ENCODE measurements around the gene CUTA. TPM values are rescaled to one million over a fixed set of nuclear protein-coding genes. Genes with fewer than 3 reads are reported as not detected.

CUTA gene
- total RNA-seq, 1 experiment from 2014 or later = 623 TPM

GRCh38 chr6:33439956-33440648 is 22.2 kb upstream of the CUTA start:
- peak; percentile 25 for DNase-seq (ENCODE audit: low read depth)

- DNase-seq (ENCODE audit: low read depth) = no peak
These were observed 21.2 kb upstream of the CUTA start for GRCh38 chr6:33438978-33439594.

DNA sequence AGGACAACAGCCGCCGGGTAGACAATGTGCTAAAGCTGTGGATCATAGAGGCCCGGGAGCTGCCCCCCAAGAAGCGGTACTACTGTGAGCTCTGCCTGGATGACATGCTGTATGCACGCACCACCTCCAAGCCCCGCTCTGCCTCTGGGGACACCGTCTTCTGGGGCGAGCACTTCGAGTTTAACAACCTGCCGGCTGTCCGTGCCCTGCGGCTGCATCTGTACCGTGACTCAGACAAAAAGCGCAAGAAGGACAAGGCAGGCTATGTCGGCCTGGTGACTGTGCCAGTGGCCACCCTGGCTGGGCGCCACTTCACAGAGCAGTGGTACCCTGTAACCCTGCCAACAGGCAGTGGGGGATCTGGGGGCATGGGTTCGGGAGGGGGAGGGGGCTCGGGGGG is 19.8 kb upstream of the CUTA start:
- DNase-seq (ENCODE audit: low read depth) = no peak

DNA sequence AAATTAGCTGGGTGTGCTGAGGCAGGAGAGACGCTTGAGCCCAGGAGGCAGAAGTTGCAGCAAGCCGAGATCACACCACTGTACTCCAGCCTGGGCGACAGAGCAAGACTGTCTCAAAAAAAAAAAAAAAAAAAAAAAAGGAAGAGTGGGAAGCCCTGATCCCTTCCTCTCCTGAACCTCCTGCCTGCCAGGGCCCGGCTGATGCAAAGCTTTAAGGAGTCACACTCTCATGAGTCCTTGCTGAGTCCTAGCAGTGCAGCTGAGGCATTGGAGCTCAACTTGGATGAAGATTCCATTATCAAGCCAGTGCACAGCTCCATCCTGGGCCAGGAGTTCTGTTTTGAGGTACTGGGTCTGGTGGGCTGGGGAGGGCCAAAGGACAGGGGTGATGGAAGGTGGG is 17.1 kb upstream of the CUTA start:
- DNase-seq (ENCODE audit: low read depth) = no peak

DNA sequence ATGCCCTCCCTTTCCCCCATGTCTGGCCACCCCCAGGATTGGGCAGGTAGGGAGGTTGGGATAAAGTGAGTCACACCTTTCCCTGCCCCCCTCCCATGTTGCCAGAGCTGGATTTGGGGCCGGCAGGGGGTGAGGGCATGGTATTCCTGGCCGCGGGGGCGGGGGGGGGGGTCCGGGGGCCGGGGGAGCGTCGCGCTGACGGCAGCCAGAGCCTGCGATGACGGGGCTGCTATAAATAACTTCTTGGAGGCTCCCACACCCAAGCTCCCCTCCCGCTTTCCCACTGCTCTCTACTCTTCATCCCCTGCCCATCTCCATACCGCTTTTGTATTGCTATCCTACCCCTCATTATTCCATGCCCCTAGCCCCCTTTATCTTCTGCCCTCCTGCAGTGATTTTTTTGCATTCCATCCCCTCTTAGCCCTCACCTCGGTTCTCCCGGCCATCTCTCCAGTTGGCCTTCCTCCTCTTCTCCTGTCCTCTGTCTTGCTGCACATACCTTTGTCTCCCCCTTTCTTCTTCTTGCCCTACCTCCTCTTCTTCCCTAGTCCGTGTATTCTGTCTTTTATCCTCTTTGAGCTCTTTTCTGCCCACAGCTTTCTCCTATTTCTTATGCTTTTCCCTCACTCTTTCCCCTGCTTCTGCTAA is 15.8 kb upstream of the CUTA start:
- DNase-seq (ENCODE audit: low read depth) = no peak

GRCh38 chr6:33433001-33433543 is 15.2 kb upstream of the CUTA start:
- no peak for DNase-seq (ENCODE audit: low read depth)

DNA sequence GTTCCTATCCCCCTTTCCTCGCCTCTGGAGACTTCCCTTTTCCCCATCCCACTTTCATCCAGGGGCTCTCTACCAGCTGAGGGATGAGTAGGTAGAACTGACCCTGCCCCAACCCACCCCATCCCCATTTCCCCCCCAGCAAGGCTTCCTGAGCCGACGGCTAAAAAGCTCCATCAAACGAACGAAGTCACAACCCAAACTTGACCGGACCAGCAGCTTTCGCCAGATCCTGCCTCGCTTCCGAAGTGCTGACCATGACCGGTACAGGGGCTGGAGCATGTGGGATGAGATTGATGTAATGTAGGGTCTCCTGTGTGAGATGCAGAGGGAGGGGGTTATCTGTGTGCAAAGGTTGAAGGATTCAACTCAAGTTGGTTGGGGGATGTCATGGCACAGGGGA is 14.6 kb upstream of the CUTA start:
- no peak for DNase-seq (ENCODE audit: low read depth)

DNA sequence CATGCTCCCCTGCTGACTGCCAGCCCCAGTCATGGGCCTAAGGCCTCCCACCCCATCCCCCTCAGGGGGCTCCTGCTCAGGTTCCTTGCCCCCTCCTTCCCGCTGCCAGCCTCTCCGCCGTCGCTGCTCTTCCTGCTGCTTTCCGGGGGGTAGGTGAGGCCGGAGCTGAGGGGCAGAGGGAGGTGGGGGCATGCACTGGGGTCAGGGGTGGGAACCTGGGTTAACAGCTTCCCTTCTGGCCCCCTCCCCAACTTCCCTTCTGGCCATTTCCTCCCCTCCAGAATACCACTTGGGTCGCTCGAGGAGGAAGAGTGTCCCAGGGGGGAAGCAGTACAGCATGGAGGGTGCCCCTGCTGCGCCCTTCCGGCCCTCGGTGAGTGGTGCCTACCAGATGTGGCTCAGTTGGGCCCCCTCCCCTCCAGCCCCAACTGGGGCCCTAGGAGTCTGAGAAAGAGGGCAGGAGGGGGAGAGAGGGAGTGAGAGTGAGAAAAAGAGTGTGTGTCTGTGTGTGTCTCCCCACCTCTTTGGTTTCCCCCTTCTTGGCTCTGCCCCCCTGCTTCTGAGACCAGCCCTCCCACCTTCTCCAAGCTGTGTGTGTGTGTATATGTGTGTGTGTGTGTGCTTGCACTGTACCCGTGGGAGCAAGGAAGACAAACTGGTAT is 14.1 kb upstream of the CUTA start:
- DNase-seq (ENCODE audit: low read depth) = no peak

GRCh38 chr6:33430991-33431879 is 13.3 kb upstream of the CUTA start:
- DNase-seq (ENCODE audit: low read depth) = peak; percentile 32

- DNase-seq (ENCODE audit: low read depth) = no peak
These were observed 12.4 kb upstream of the CUTA start for GRCh38 chr6:33430334-33430733.

DNA sequence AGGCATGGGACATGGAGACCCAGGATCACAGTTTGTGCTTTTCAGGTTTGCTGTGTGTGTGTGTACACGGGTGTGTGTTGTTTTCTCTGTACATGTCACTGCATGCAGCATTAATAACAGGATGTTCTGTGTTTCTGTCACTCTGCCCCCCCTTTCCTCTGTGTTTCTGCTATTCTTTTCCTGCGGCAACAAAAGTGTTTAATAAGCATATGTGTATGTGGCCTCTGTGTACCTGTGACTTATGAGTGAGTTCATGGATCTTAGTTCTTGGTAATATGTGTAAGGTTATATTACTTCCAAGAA is 11.8 kb upstream of the CUTA start:
- DNase-seq (ENCODE audit: low read depth) = no peak

- DNase-seq (ENCODE audit: low read depth) = no peak
These were observed 11.3 kb upstream of the CUTA start for GRCh38 chr6:33428966-33429749.

DNA sequence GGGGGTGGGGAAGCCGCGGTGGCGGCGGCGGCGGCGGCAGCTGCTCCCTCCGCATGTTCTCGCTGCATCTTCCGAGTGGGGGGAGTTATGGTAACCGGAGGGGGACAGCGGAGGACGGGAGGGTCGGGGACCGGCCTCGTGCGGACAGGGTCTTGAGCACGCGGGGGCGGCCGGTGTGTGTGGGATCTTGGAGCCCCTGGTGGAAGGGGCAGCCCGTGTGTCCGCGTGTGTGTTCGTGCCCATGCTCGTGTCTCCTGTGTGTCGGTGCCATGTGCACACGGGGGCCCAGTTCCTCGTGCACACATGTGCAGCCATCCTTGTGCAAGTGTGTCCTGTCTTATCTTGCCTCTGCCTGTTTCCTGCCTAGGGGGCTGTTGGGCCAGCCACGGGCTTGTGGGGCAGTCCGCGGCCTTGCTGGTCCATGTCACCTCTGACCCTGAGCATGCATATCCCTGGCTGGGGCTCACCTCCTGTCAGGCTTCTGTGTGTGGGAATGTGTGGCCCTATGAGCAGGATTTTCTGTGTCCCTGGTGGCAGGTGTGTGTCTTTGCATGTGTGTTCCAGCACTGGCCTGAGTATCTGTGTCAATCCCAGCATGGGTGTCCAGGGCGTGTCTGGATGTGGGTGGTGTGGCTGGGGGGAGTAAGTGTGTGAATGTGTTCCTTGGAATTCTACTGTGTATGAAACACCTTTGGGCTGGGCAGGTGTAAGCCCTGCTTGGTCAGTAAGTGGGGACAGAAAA is 10.5 kb upstream of the CUTA start:
- peak; percentile 62 for DNase-seq (ENCODE audit: low read depth)

- DNase-seq (ENCODE audit: low read depth) = peak; percentile 51
These were observed 9.8 kb upstream of the CUTA start for GRCh38 chr6:33427585-33428223.

DNA sequence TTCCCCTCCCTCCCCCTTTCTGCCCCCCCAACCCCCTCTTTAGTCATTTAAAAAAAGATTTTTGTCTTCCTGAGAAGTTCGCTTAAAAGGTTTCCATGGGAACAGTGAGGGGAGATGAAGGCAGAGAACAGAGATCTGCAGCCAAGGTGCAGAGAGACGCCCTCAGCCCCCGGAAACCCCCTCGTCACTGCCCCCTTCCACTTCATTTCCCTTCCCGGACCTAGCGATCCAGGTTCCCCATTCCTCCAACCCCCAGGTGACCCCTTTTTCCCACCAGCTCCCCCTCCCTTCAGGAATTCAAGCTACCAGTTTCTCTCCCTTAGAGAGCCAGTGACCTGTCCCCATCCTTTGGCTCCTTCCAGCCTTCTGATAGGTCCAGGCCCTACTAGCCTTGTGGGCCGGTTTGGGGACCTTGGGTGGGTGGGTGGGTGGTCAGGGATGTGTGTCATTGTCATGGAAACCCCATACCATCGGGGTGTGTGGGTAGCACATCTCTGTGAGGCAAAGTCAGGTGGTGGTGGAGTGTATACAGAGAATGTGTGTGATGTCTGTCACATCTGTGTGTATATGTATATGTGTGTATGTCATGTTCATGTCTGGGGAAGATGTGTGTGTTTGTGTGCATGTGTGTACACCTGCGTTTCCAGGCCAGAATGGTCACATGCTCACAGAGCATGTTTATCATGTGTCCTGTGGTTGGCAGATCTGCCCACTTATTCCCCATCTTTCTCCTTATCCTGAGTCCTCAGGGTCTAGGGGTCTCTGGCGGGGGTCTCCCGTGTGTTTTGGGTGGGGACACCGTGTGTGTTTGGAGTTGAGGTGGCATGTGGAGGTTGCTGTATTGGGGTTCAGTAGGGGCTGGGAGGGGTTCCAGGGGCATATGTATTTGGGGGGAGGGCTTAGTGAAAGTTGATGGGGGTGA is 8.9 kb upstream of the CUTA start:
- DNase-seq (ENCODE audit: low read depth) = peak; percentile 35

DNA sequence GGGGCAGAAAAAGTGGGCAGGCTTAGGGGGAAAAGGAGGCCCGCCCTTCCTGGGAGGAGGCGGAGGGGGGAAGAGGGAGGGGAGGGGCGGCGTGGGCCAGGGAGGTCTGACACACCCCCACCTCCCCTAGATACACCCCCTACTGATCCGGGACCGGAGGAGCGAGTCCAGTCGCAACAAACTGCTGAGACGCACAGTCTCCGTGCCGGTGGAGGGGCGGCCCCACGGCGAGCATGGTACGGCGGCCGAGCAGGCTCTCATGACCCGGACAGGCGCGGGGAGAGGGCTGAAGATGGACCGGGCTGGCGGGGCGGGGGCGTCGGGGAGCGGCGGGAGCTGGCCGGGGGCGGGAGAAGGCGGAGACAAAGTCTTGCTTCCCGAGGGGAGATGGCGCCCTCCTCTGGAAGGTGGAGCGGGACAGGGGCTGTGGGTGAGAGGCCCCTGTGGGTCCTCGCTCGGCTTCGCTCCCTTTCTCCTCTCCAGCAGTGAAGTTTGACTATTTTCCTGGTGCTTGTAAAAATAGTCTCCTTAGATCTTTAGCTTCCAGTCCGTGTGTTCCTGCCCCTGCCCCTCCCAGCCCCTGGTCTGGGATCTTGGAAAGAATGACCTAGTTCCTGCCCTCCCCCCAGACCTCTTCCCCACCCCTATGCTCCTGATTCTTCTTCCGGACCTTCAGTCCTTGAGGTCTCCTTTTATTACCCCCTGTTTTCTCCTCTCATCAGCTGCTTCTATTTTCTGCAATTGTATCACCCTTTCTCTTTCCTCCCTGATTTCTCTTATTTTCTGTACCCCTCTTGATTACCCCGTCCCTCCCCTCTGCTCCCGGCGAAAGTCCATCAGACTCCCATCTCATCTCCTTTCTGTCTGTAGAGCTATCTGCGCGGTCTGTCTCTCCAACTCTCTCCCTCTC is 8.0 kb upstream of the CUTA start:
- DNase-seq (ENCODE audit: low read depth) = peak; percentile 84

All from M059J (cell line).